GM23338 (cell line): Measurements from ENCODE around the gene TNPO3.

Experiments
- CTCF ChIP-seq, 2 experiments: fragments of 200-600 bp in 1 of 2; sonication (generic) in 1 of 2; conservative IDR thresholded peaks; 2 replicates each; pipeline versions ENCODE4 v1.5.1 to v1.6.1; 2016 to 2017; ENCODE audit warnings: antibody characterized with exemption in 2 of 2, low read depth in 2 of 2, mild to moderate bottlenecking in 2 of 2, moderate library complexity in 1 of 2
- ETS1 ChIP-seq: IDR thresholded peaks from 2 replicates; pipeline ENCODE4 v1.6.1; 2016; ENCODE audit warnings: antibody characterized with exemption
- EZH2 ChIP-seq: fragments of 200-600 bp; sonication (generic); IDR thresholded peaks from one replicate; pipeline ENCODE4 v1.8.0; 2017; ENCODE audit warnings: antibody characterized with exemption, mild to moderate bottlenecking, low read depth; ENCODE audit not compliant: unreplicated experiment
- JUNB ChIP-seq: IDR thresholded peaks from one replicate; pipeline ENCODE4 v1.6.1; 2016; ENCODE audit warnings: antibody characterized with exemption; ENCODE audit not compliant: unreplicated experiment
- POLR2AphosphoS5 ChIP-seq: IDR thresholded peaks from 2 replicates; pipeline ENCODE4 v1.6.1; 2016; ENCODE audit warnings: antibody characterized with exemption, low read depth

DNA sequence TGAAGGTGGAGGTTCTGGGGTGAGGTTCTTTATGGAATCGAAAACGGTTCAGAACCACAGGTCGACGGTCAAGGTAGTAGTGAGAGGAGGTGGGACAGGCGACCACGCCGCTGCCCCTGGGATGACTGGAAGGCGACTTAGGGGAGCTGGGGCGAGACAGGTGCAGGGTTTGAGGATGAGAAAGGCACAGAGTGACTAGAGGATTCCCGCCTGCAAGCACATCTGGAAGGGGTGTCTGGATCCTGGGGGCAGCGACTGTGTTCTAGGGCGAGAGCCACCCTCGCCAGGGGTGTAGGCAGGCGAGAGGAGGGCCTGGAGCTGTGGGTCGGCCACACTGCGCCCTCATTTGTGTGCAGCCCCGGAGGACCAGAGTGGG is 117.7 kb downstream of the TNPO3 start:
- TF ChIP-seq EZH2 = no peak
- TF ChIP-seq POLR2AphosphoS5 = no peak
- no peak for TF ChIP-seq CTCF (conservative IDR thresholded peaks at IDR 0.05; ENCODE audit: low read depth in 2 of 2)
- no peak for TF ChIP-seq ETS1
- TF ChIP-seq JUNB = no peak
